HepG2 (cell line): ENCODE data around the gene TNS1.

Experiments
- JUN ChIP-seq: sonication (generic); formaldehyde crosslinking; IDR thresholded peaks from 2 replicates; pipeline ENCODE4 v1.4.0; 2020; ENCODE audit warnings: mild to moderate bottlenecking, missing genetic modification reagents
- ZNF446 ChIP-seq: sonication (generic); formaldehyde crosslinking; IDR thresholded peaks from 2 replicates; pipeline ENCODE4 v1.5.0; 2020; ENCODE audit warnings: mild to moderate bottlenecking, missing genetic modification reagents

DNA sequence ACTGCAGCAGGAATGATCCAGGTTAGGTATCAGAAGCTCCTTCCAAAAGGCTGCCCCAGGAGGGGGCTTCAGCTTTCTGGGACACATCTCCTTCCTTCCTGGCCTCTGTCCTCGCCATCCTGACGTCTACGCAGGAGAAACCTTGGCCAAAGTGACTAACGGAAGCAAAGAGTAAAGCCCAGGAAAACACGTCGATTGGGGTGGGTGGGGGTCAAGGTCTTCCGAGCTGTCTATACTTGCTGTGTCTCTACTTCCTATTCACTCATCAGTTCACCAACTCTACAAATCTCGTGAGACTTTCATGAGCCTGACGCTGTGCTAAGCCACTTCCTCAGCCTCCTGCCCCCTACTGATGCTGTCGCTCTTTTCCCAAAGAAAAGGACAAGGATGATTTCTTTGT, 212.6 kb downstream of the TNS1 start:
- no peak for TF ChIP-seq JUN (CRISPR knock-in tag)
- TF ChIP-seq ZNF446 (CRISPR knock-in tag): no peak
